Neural cell (in vitro differentiated cells): ENCODE measurements around the gene CEP162.

Source experiments
- EZH2 ChIP-seq: fragments of 200-600, 300-800 bp; shearing (Covaris generic), sonication (generic); IDR thresholded peaks from 2 replicates; pipeline ENCODE4 v1.6.1; 2014; ENCODE audit warnings: antibody characterized with exemption, low read length, borderline replicate concordance, mild to moderate bottlenecking; ENCODE audit not compliant: insufficient read depth, poor library complexity, severe bottlenecking
- POLR2AphosphoS5 ChIP-seq: IDR thresholded peaks from 2 replicates; pipeline ENCODE4 v1.6.1; 2012
- REST ChIP-seq: IDR thresholded peaks from 2 replicates; pipeline ENCODE4 v1.6.1; 2012; ENCODE audit warnings: borderline replicate concordance
- TF ChIP-seq, protein P1 (sequence below): fragments of 450-650 bp; IDR thresholded peaks from 2 replicates; pipeline ENCODE4 v1.5.1; 2014; ENCODE audit warnings: antibody characterized with exemption, mild to moderate bottlenecking, moderate library complexity; ENCODE audit not compliant: poor library complexity, severe bottlenecking

DNA sequence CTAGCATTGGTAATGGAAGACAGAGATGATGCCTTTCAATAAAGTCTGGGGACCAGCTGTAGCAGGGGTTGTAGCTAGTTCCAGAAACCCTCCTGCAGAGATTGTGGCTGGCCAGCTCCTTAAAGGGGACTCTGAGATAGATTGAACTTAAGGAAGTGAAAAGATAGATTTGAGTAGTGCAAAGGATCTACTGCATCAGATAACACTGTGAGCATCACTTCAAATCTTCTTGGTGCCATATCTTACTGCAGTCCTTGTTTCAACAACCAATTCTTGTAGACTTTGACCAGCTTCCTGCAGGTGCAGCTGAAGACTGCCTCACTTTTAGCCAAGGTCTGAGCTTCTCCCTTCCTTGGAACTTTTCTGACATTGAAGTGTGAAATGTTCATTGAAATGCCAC lies 14.8 kb upstream of the CEP162 start:
- TF ChIP-seq, protein P1, sequence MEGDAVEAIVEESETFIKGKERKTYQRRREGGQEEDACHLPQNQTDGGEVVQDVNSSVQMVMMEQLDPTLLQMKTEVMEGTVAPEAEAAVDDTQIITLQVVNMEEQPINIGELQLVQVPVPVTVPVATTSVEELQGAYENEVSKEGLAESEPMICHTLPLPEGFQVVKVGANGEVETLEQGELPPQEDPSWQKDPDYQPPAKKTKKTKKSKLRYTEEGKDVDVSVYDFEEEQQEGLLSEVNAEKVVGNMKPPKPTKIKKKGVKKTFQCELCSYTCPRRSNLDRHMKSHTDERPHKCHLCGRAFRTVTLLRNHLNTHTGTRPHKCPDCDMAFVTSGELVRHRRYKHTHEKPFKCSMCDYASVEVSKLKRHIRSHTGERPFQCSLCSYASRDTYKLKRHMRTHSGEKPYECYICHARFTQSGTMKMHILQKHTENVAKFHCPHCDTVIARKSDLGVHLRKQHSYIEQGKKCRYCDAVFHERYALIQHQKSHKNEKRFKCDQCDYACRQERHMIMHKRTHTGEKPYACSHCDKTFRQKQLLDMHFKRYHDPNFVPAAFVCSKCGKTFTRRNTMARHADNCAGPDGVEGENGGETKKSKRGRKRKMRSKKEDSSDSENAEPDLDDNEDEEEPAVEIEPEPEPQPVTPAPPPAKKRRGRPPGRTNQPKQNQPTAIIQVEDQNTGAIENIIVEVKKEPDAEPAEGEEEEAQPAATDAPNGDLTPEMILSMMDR: no peak
- TF ChIP-seq POLR2AphosphoS5 (no peak), EZH2 (no peak), REST (no peak)
